HK-2 (cell line): Measurements from ENCODE around the gene CPVL.

Experiments used
- DNase-seq: peaks from one replicate; pipeline ENCODE4 v3.0.0-alpha.2; 2018; ENCODE audit not compliant: unreplicated experiment

CPVL gene

DNA sequence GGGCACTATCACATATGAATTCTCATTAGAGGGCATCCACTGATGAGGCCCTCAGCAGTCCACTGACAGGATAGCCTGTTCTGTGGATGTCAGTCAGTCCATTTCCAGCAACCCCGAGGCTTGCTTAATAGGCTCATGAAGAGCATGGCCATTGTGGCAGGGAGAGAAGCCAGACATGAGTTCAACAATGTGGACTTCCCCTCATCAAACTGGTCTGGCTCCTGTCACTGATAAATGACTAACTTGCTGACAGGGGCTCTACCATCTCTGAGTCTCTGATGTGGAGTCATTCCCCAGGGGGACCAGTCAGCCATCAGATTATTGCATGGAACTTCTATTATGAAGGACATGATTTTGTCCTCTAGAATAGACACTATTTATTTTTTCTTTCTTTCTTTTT lies 168.5 kb downstream of the CPVL start:
- DNase-seq = no peak

DNA sequence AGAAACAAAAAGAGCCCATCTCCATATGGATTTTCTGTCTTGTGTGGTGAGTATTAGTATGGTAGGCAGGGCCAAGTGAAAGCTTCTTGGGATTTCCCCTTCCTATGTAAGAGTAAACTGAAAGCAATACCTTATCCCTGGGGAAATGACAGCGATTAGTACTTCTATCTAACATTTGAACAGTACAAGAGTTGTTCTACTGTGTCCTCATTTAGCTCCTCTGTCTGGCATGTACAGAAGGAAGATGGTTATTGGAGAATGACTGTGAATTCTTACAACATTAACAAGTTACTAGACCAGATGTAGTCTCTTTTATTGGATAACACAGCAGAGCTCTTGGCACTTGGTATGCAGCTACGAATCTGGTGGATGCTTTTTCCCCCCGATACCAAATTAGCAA lies 170.3 kb downstream of the CPVL start:
- no peak for DNase-seq

GRCh38 chr7:28973591-28973990 lies 172.7 kb downstream of the CPVL start:
- DNase-seq = no peak

DNA sequence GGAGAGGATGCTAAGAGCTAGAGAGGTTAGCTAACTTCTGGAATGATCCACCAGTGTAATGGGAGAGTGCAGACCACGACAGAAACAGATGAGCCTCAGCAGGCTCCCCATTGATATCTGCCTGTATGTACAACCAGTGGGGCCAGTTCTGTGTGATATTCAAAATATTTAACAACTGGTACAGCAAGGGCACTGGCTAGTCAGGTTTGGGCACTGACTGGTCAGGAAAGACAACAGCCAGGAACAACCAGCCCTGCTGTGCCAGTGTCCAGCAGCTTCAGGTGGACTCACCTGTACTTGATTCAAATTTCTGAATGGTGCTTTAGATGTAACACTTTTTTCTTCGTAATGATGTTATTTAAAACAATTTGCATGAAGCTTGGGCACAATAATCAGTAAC lies 182.3 kb downstream of the CPVL start:
- DNase-seq = no peak

DNA sequence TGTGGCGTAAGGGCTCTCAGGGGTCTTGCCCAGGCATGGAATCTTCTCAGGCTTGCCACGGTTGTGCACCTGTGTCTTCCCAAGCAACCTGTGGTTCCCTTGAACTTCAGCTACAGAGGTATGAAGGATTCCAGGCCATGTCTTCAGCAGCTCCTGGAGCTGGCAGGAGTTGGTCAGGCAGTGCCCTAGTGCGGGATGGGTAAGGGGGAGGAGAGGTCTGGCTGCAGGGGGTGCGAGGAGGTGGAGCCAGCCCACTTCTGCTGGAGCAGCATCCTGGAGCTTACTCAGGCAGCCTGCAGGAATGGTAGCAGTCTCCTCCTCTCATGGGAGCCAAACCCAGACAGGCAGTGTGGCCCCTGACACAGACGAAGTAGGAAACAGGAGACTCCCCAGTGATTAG lies 184.4 kb downstream of the CPVL start:
- DNase-seq = no peak

DNA sequence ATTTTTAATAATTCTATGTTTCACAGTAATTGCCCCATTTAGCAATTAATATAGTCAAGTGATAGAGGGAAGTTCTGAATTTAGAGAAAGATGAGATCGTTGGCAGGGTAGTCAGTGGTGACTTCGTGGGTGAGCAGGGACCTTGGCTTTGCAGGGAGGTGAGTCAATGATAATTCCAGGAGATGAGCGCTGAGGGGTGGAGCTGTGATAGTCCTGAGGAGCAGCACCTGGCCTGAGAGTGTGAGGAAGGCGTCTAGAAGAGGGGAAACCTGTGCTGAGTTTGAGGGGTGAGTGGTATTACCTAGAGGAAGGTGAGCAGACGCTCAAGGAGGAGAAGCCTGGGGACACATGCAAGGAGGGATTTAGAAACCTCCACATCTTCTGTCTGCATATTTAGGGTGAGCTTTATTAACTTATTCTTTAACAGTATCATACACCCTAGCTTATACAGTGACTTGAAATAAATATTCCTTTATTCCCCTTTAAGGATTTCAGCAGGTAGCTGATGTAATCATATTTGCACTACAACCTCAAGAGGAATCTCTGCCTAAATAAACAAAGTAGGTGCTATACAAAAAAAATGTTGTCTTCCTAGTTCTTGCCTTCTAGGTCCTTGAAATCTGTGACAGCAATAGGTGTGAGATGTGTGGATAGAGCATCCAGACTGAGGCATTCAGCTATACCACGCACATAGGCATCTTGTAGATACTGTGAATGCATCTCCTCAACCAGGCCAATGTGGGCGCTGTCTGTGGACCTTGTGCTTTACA lies 186.1 kb downstream of the CPVL start:
- no peak for DNase-seq

DNA sequence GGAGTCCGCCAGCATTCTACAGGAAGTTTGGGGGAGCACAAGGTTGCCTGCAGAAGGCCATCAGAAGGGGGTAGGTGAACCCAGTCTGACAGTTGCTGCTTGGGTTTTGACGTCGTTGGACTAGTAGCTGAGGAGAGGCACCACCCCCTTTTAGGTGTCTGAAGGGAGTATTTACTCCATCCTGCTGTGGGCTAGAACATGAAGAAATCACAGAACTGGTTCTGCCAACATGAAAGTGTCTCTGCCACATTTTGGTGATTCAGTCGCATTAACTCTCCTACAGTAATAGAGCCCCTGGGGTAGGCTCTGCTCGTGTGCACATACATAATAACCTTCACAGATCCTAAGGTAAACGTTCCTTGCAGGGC lies 187.4 kb downstream of the CPVL start:
- DNase-seq = no peak

DNA sequence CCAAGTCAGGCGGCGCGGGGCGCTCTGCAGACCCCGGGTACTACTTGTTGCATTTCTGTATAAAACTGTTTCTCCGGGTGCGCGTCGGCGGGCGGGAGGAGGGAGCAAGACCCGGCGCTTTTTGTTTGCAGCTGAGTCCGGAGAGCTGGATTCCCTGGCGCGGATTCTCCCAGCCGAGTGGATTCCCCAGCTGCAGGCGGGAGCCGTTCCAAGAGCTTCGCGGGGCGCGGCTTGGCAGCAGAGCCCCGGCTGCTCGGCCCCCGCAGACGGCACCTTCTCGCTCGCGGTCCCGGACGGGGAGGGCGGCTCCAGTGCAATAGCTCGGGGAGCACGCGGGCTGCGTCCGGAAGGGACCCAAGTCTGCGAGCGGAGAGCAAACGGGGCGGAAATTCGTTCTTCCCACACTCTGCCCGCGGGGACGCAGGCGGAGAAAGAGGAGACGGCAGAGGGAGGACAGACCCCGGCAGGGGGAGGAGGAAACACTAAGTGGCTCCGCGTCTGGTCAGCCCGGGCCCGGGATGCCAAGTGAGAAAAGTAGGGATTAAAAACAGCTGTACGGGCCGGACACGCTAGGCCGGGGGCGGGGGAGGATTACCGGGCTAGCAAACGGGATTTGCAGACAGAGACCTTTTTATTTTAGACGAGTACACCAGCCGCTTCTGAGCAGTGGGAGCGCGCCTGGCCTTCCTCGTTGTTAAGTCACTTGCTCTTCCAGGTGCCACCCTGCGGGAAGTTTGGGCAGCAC lies 187.9 kb downstream of the CPVL start, which contains the start of gene TRIL:
TRIL (minus strand) TSS at position 96 of the 745 bp plus-strand sequence. CDS start 284 bp downstream, outside the sequence.
- no peak for DNase-seq

GRCh38 chr7:28957751-28958234 lies 188.5 kb downstream of the CPVL start:
- DNase-seq = no peak

DNA sequence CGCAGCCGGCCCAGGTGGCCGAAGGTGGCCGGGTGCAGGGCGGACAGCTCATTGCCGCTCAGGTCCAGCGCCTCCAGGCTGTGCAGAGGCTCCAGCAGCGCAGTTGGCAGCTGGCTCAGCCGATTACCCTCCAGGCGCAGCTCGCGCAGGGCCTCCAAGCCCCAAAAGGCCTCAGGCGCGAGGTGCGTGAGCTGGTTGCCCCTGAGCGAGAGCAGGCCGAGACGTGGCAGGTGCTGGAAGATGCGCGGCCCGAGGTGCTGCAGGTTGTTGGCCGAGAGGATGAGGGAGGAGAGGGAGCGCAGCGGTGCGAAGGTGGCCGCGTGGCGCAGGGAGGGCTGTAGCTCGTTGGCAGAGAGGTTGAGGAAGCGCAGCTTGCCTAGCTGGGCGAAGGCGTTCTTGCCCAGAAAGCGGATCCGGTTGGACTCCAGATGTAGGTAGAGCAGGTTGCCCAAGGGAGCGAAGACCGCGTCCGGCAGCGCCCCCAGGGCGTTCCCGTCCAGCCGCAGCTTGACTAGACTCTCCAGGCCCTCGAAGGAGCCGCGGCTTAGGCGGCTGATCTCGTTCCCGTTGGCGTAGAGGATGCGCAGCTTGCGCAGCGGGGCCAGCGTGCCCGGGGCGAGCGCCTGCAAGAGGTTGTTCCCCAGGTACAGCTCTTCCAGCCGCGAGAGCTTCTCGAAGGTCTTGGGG lies 189.1 kb downstream of the CPVL start:
- DNase-seq = no peak

DNA sequence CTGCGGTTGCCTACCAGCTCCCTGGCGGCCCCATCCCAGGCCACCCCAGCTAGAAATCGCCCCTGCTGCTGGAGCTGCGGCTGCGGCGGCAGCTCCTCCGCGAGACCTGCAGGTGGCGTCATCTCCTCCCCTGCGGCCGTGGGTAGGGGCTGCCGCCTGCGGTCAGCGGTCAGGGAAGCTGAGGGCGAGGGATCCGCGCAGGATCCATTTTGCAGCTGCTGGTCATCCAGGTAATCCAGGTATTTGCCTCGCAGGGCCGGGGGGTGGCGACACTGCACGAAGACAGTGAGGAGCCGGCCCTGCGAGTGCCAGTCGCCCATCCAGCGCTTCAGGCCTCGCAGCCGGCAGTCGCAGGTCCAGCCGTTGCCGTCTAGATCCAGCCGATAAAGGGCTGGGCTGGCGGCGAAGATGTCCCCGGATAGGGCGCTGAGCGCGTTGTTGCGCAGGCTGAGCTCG lies 189.7 kb downstream of the CPVL start:
- peak; percentile 4 for DNase-seq

DNA sequence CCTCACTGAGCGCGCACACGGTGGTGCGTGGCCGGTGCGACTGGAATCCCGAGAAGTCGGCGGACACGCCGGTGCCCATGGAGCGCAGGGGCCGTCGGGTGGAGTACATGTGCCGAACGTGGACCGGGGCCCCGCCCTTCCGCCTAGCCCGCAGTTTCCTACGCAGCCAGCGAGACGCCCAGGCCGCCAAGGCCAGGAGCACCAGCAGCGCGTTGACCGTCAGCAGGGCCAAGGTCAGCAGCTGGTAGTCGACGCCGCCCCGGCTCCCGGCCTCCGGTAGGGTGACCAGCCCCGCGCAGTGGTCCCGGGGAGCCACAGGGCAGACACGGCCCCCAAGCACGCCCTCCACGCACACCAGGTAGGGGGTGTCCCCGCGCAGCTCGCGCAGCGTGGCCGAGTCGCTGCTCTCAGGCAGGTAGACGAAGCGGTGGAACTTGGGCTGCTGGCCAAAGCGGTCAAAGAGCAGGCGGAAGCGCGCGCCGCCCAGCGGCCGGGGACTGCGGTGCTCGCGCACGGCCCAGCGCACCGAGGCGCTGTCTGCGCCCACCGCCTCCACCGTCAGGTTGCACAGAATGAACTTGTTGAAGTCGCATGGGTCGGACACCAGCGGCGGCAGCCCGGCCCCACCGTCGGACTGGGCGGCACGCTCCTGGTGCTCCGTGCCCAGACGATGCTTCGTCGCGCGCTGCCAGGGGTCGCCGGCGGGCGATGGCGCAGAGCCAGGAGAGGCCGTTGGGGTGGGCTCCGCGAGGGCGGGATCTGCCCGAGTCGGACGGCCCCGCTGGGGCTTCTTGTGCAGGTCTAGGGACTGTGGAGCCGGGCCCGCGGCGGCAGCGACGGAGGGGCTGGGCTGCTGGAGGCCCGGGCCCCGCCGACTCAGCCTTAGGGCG lies 190.4 kb downstream of the CPVL start:
- DNase-seq = peak; percentile 56

GRCh38 chr7:28955356-28955717 lies 191.0 kb downstream of the CPVL start:
- no peak for DNase-seq

- no peak for DNase-seq
Observed at GRCh38 chr7:28954946-28955345, 191.4 kb downstream of the CPVL start.

- DNase-seq = no peak
Observed at GRCh38 chr7:28954471-28954870, 191.9 kb downstream of the CPVL start.

- no peak for DNase-seq
Observed at GRCh38 chr7:28953633-28954032, 192.7 kb downstream of the CPVL start.
